Activated naive CD8-positive, alpha-beta T cell treated with anti-CD3 and anti-CD28 coated beads for 36 hours (primary cell): ENCODE results near the gene PACSIN1. TPM values are rescaled to one million over a fixed set of nuclear protein-coding genes. Genes with fewer than 3 reads are reported as not detected.

Experiments
- total RNA-seq, 2 experiments: library from RNA; stranded (reverse); gene quantifications; one replicate each; pipeline ENCODE4 v1.2.3, GENCODE V29; 2021

Gene PACSIN1
- total RNA-seq, 2 experiments from 2014 or later: 0.19 to 0.28 TPM

Other genes starting within 250 kb of the PACSIN1 start
- 100 to 1,000 TPM; 803 to 814 TPM for gene HMGA1, start 229.2 kb upstream of the PACSIN1 start, total RNA-seq
- 10 to 100 TPM; 13.1 to 14.2 TPM for gene SMIM29, start 217.1 kb upstream of the PACSIN1 start, total RNA-seq
- 10 to 100 TPM; 18.1 to 18.3 TPM for gene NUDT3, start 73.4 kb upstream of the PACSIN1 start, total RNA-seq
- gene RPS10, start 40.0 kb upstream of the PACSIN1 start, total RNA-seq: 1,000 to 10,000 TPM; 2,216 to 2,293 TPM
- gene SPDEF, start 90.3 kb downstream of the PACSIN1 start, total RNA-seq: not detected
- gene ILRUN, start 230.7 kb downstream of the PACSIN1 start, total RNA-seq: 10 to 100 TPM; 45.7 to 46.1 TPM